Stimulated activated memory B cell treated with anti-CD40 and anti-IgM and Interleukin-4, amounts not matched to agents 10 μg/mL and 1 μg/mL and 100 μg/mL, for 72 hours (primary cell): ENCODE measurements around the gene PLEKHH3.

Source experiments
- ATAC-seq: fragments of 150-1000 bp; cut with Tn5 transposase; 2 replicates; pipeline ENCODE4 v1.10.0; 2021
- H3K27ac Mint-ChIP-seq: one replicate; pipeline ENCODE4 v1.8.0; 2022; ENCODE audit warnings: mild to moderate bottlenecking, mixed read lengths
- H3K27me3 Mint-ChIP-seq: one replicate; pipeline ENCODE4 v1.8.0; 2022; ENCODE audit warnings: mixed read lengths
- H3K36me3 Mint-ChIP-seq: one replicate; pipeline ENCODE4 v1.8.0; 2022; ENCODE audit warnings: mixed read lengths
- H3K4me1 Mint-ChIP-seq: one replicate; pipeline ENCODE4 v1.8.0; 2022; ENCODE audit warnings: mixed read lengths
- H3K4me3 Mint-ChIP-seq: one replicate; pipeline ENCODE4 v1.8.0; 2022; ENCODE audit warnings: mild to moderate bottlenecking, moderate library complexity, mixed read lengths
- H3K9me3 Mint-ChIP-seq: one replicate; pipeline ENCODE4 v1.8.0; 2022; ENCODE audit warnings: mixed read lengths

The PLEKHH3 gene

GRCh38 chr17:42697108-42697811 is 20.5 kb upstream of the PLEKHH3 start:
- no peak for ATAC-seq
- Mint-ChIP-seq H3K27ac (no peak overlapping the region), H3K27me3 (no peaks in the 10 kb centered on the region), H3K4me1 (peaks cover 12% of the 10 kb centered on the region), H3K36me3 (peaks cover 62% of the 10 kb centered on the region), H3K4me3 (no peak overlapping the region), H3K9me3 (no peaks in the 10 kb centered on the region)

DNA sequence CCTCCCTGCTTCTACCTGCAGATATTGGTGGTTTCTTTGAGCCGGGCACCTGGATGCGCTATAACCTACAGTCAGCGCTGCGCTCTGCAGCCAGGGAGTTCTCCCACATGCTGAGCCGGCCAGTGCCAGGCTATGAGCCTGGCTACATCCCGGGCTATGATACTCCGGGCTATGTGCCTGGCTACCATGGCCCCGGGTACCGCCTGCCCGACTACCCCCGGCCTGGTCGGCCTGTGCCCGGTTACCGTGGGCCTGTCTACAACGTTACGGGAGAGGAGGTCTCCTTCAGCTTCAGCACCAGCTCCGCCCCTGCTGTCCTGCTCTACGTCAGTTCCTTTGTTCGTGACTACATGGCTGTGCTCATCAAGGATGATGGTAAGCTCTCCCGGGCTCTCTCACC is 18.7 kb upstream of the PLEKHH3 start:
- H3K4me3 Mint-ChIP-seq: no peak overlapping the region
- H3K27ac Mint-ChIP-seq: no peak overlapping the region
- peaks cover 49% of the 10 kb centered on the region for H3K36me3 Mint-ChIP-seq
- H3K9me3 Mint-ChIP-seq: no peaks in the 10 kb centered on the region
- ATAC-seq: no peak
- no peaks in the 10 kb centered on the region for H3K27me3 Mint-ChIP-seq
- H3K4me1 Mint-ChIP-seq: no peaks in the 10 kb centered on the region

- no peak overlapping the region for H3K4me3 Mint-ChIP-seq
- peaks cover 39% of the 10 kb centered on the region for H3K36me3 Mint-ChIP-seq
- H3K4me1 Mint-ChIP-seq: no peaks in the 10 kb centered on the region
- no peaks in the 10 kb centered on the region for H3K27me3 Mint-ChIP-seq
- H3K9me3 Mint-ChIP-seq: no peaks in the 10 kb centered on the region
- ATAC-seq: no peak
- no peak overlapping the region for H3K27ac Mint-ChIP-seq
Measured at GRCh38 chr17:42694524-42694923, 17.7 kb upstream of the PLEKHH3 start.

DNA sequence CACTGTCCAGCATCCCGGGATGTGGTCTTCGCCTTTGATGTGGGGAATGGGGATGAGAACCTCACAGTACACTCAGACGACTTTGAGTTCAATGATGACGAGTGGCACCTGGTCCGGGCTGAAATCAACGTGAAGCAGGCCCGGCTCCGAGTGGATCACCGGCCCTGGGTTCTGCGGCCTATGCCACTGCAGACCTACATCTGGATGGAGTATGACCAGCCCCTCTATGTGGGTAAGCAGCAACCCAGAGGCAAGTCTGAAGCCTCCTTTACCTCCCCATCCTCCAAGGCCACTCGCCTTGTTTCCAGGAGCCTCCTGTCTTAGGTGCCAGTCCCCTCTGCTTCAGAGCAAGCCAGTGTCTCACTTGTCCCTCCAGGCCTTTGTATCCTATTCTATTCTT is 15.7 kb upstream of the PLEKHH3 start:
- Mint-ChIP-seq H3K36me3 (peaks cover 20% of the 10 kb centered on the region), H3K9me3 (no peaks in the 10 kb centered on the region), H3K27me3 (no peaks in the 10 kb centered on the region), H3K27ac (no peak overlapping the region), H3K4me3 (no peak overlapping the region), H3K4me1 (no peaks in the 10 kb centered on the region)
- no peak for ATAC-seq

GRCh38 chr17:42691021-42691545 is 14.3 kb upstream of the PLEKHH3 start:
- H3K27me3 Mint-ChIP-seq: no peaks in the 10 kb centered on the region
- no peak for ATAC-seq

GRCh38 chr17:42690596-42690995 is 13.8 kb upstream of the PLEKHH3 start:
- ATAC-seq: no peak
- Mint-ChIP-seq H3K4me1 (no peaks in the 10 kb centered on the region), H3K4me3 (no peak overlapping the region), H3K9me3 (no peaks in the 10 kb centered on the region), H3K27me3 (no peaks in the 10 kb centered on the region), H3K27ac (no peak overlapping the region), H3K36me3 (peaks cover 17% of the 10 kb centered on the region)

More at GRCh38 chr17:42691021-42691545, 14.3 kb upstream of the PLEKHH3 start:
- Mint-ChIP-seq H3K4me1 (no peaks in the 10 kb centered on the region), H3K4me3 (no peak overlapping the region), H3K36me3 (peaks cover 22% of the 10 kb centered on the region), H3K27ac (no peak overlapping the region), H3K9me3 (no peaks in the 10 kb centered on the region)

DNA sequence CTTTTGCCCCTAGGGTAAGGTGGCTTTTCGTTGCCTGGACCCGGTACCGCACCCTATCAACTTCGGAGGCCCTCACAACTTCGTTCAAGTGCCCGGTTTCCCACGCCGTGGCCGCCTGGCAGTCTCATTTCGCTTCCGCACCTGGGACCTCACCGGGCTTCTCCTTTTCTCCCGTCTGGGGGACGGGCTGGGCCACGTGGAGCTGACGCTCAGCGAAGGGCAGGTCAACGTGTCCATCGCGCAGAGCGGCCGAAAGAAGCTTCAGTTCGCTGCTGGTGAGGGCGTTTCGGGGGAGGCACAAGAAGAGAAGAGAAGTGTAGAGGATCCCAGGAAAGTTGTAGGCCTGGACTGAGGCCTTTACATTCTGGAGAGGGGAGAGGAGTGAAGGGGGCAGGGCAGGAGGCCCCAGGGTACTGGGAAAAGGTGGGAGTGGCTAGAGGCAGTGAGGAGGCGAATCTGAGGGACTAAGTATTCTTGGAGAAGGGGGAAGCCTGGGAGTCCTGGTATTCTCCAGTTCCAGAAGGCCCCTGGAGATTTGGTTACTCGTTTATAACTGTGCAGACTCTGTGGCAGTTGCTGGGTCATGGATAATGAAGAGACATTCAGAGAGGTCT is 11.0 kb upstream of the PLEKHH3 start:
- no peak overlapping the region for H3K27ac Mint-ChIP-seq
- H3K4me3 Mint-ChIP-seq: no peak overlapping the region
- H3K36me3 Mint-ChIP-seq: peaks cover 6% of the 10 kb centered on the region
- H3K27me3 Mint-ChIP-seq: no peaks in the 10 kb centered on the region
- no peaks in the 10 kb centered on the region for H3K9me3 Mint-ChIP-seq
- peaks cover 13% of the 10 kb centered on the region for H3K4me1 Mint-ChIP-seq
- ATAC-seq: no peak

- Mint-ChIP-seq H3K4me1 (peaks cover 25% of the 10 kb centered on the region), H3K36me3 (peaks cover 6% of the 10 kb centered on the region), H3K9me3 (no peaks in the 10 kb centered on the region), H3K4me3 (no peak overlapping the region), H3K27me3 (no peaks in the 10 kb centered on the region), H3K27ac (no peak overlapping the region)
- ATAC-seq: no peak
Measured at GRCh38 chr17:42686520-42687128, 9.8 kb upstream of the PLEKHH3 start.

DNA sequence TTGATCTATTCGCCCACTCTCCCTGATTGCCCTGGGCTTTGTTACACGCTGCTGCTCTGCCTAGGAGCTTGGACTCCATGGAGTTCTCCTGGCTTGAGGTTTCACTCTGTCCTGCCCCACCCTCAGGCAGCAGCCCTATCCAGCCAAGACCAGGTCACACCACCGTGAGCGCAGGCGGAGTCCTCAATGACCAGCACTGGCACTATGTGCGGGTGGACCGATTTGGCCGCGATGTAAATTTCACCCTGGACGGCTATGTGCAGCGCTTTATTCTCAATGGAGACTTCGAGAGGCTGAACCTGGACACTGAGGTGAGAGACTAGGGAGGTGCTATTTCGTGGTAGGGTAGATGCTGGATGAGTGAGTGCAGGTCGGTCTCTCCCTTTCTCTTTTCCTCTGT is 9.0 kb upstream of the PLEKHH3 start:
- H3K36me3 Mint-ChIP-seq: peaks cover 6% of the 10 kb centered on the region
- H3K4me1 Mint-ChIP-seq: peaks cover 32% of the 10 kb centered on the region
- no peak overlapping the region for H3K4me3 Mint-ChIP-seq
- no peak for ATAC-seq
- H3K9me3 Mint-ChIP-seq: no peaks in the 10 kb centered on the region
- no peak overlapping the region for H3K27ac Mint-ChIP-seq
- H3K27me3 Mint-ChIP-seq: no peaks in the 10 kb centered on the region

DNA sequence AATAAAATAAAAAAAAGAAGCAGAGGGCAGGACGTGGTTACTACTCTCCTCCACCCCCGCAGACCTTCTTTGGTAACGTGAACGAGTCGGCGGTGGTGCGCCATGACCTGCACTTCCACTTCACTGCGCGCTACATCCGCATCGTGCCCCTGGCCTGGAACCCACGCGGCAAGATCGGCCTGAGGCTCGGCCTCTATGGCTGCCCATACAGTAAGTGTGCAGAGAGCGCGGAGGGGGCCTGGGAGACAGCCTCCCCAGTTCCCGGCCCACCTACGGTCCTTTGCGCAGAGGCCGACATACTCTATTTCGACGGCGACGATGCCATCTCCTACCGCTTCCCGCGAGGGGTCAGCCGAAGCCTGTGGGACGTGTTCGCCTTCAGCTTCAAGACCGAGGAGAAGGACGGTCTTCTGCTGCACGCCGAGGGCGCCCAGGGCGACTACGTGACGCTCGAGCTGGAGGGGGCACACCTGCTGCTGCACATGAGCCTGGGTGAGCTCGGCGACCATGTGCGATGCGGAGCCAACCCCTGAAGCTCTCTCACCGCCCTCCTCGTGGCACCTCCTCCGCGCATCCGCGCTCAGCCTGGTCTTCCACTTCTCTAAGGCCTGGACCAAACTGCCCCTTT is 8.2 kb upstream of the PLEKHH3 start:
- Mint-ChIP-seq H3K4me3 (no peak overlapping the region), H3K4me1 (peaks cover 40% of the 10 kb centered on the region), H3K9me3 (no peaks in the 10 kb centered on the region), H3K36me3 (peaks cover 6% of the 10 kb centered on the region), H3K27ac (no peak overlapping the region), H3K27me3 (no peaks in the 10 kb centered on the region)
- ATAC-seq: no peak

DNA sequence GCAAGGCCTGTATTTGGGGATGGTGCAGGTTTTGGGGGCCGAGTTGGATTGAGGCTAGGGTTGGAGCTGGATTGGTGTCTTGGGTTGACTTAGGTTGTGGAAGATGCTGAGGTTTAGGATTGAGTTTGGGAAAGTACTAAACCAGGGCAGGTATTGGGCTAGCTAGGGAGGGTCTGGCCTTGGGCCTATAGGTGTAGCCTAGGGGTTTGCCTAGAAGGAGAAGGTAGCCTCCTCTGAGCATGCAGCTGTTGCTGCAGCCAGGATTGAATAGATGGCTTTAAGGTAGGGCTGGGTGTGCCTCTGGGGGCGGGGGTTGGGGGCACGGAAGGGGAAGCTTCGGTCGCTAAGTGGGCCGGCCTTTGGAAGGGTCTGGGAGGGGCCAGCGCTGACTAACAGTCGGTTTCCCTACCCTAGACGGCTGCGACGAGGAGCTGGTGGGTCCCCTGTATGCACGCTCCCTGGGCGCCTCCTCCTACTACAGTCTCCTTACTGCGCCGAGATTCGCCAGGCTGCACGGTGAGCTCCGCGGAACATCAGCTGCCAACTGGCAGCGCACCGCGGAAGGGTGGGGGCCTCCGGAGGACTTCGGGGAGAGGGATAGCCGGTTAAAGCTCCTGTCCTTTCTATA is 6.7 kb upstream of the PLEKHH3 start:
- no peak for ATAC-seq
- H3K27me3 Mint-ChIP-seq: no peaks in the 10 kb centered on the region
- peak overlapping the region; percentile 74 for H3K27ac Mint-ChIP-seq
- peaks cover 50% of the 10 kb centered on the region for H3K4me1 Mint-ChIP-seq
- no peaks in the 10 kb centered on the region for H3K9me3 Mint-ChIP-seq
- peaks cover 6% of the 10 kb centered on the region for H3K36me3 Mint-ChIP-seq
- peak overlapping the region; percentile 97 for H3K4me3 Mint-ChIP-seq

GRCh38 chr17:42682722-42683403 is 6.1 kb upstream of the PLEKHH3 start:
- peak overlapping the region; percentile 97 for H3K4me3 Mint-ChIP-seq
- ATAC-seq: no peak
- peaks cover 54% of the 10 kb centered on the region for H3K4me1 Mint-ChIP-seq
- H3K9me3 Mint-ChIP-seq: no peaks in the 10 kb centered on the region
- H3K27ac Mint-ChIP-seq: peak overlapping the region; percentile 74
- H3K36me3 Mint-ChIP-seq: peaks cover 6% of the 10 kb centered on the region
- H3K27me3 Mint-ChIP-seq: no peaks in the 10 kb centered on the region

GRCh38 chr17:42681976-42682721 is 5.4 kb upstream of the PLEKHH3 start, which contains the start of gene CNTNAP1:
Gene CNTNAP1, plus strand, starts transcription at chr17:42682531. Its CDS starts 299 bp downstream, at chr17:42682830.
- peaks cover 61% of the 10 kb centered on the region for H3K4me1 Mint-ChIP-seq
- no peaks in the 10 kb centered on the region for H3K9me3 Mint-ChIP-seq
- peaks cover 2% of the 10 kb centered on the region for H3K27me3 Mint-ChIP-seq
- no peak for ATAC-seq
- H3K4me3 Mint-ChIP-seq: peak within 1 kb of the TSS; percentile 97
- H3K36me3 Mint-ChIP-seq: peaks cover 6% of the 10 kb centered on the region
- peak within 1 kb of the TSS; percentile 74 for H3K27ac Mint-ChIP-seq

DNA sequence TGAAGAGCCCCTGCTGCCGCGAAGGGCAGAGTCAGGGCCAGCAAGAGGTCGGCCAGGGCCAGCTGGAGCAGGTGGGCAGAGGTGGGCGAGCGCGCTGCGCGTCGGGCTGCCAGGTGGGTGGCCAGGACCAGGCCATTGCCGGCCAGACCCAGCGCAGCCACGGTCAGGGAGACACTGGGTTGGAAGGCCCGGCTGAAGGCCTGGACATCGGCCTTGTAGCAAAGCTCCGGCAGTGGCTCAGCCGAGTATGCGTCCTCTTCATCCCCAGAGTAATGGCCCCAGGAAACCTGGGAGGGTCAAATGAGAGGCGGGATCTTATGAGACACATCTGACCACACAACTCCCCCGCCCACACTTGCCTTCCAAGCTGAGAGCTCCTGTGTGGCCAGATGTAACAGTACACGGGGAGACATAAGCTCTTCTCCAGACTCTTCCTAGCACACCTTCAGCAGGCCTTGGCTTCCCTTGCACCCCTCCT is 3.6 kb upstream of the PLEKHH3 start:
- Mint-ChIP-seq H3K27me3 (peaks cover 16% of the 10 kb centered on the region), H3K36me3 (no peaks in the 10 kb centered on the region), H3K4me1 (peaks cover 69% of the 10 kb centered on the region), H3K4me3 (peak overlapping the region; percentile 76), H3K27ac (peak overlapping the region; percentile 74), H3K9me3 (no peaks in the 10 kb centered on the region)
- no peak for ATAC-seq
